HCT116 (cell line): Measurements from ENCODE around the gene CAPN5.

Experiments used
- EZH2phosphoT487 ChIP-seq: fragments of 200-600 bp; IDR thresholded peaks from 2 replicates; pipeline ENCODE4 v1.6.1; 2018; ENCODE audit warnings: antibody characterized with exemption, borderline replicate concordance
- POLR2AphosphoS5 ChIP-seq: IDR thresholded peaks from 2 replicates; pipeline ENCODE4 v1.6.1; 2011; ENCODE audit warnings: mild to moderate bottlenecking, low read depth, low read length, moderate library complexity
- TF ChIP-seq, protein P1 (sequence below), 3 experiments: fragments of 200-600 bp in 1 of 3; sonication (generic) in 1 of 3; IDR thresholded peaks in 2 of 3; conservative IDR thresholded peaks in 1 of 3; 2 replicates each; pipeline ENCODE4 v1.5.1; 2012 to 2017; ENCODE audit warnings: low read depth in 2 of 3, low read length in 2 of 3, antibody characterized with exemption in 1 of 3, borderline replicate concordance in 1 of 3, control low read depth in 1 of 3, mild to moderate bottlenecking in 1 of 3, mixed read lengths in 1 of 3, mixed run types in 1 of 3, moderate library complexity in 1 of 3; ENCODE audit not compliant: insufficient read depth in 1 of 3

DNA sequence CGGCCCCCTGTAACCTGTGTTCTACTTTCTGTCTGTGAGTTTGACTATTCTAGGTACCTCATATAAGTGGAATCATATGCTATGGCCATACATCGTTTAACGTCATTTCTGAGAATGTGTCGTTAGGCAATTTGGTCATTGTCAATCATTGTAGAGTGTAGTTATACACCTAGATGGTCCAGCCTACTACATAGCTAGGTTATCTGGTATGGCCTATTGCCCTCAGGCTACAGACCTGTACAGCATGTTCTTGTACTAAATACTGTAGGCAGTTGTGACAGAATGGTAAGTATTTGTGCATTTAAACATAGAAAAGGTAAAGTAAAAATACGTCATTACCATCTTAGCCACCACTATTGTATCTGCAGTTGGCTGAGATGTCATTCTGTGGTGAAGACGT lies 96.5 kb downstream of the CAPN5 start:
- TF ChIP-seq, protein P1, sequence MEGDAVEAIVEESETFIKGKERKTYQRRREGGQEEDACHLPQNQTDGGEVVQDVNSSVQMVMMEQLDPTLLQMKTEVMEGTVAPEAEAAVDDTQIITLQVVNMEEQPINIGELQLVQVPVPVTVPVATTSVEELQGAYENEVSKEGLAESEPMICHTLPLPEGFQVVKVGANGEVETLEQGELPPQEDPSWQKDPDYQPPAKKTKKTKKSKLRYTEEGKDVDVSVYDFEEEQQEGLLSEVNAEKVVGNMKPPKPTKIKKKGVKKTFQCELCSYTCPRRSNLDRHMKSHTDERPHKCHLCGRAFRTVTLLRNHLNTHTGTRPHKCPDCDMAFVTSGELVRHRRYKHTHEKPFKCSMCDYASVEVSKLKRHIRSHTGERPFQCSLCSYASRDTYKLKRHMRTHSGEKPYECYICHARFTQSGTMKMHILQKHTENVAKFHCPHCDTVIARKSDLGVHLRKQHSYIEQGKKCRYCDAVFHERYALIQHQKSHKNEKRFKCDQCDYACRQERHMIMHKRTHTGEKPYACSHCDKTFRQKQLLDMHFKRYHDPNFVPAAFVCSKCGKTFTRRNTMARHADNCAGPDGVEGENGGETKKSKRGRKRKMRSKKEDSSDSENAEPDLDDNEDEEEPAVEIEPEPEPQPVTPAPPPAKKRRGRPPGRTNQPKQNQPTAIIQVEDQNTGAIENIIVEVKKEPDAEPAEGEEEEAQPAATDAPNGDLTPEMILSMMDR (IDR thresholded peaks at IDR 0.05 in 2 of 3, conservative IDR thresholded peaks at IDR 0.05 in 1 of 3; ENCODE audit: borderline replicate concordance in 1 of 3, insufficient read depth in 1 of 3, low read depth in 2 of 3, low read length in 2 of 3): no peak
- TF ChIP-seq POLR2AphosphoS5 (no peak), EZH2phosphoT487 (no peak)
